HUDEP-2 (cell line): ENCODE data around the gene RGS9.
"Not testable (repeated sequence)": the region's sequence is repeated elsewhere in the genome, so short reads cannot be mapped to it uniquely, and the experiment has no call there.

ENCODE experiments used
- DNase-seq, 76 experiments: peaks; one replicate each; lab custom pipeline; 2025; ENCODE audit not compliant: unreplicated experiment in 76 of 76; lab: John Stamatoyannopoulos, UW

RGS9 gene

DNA sequence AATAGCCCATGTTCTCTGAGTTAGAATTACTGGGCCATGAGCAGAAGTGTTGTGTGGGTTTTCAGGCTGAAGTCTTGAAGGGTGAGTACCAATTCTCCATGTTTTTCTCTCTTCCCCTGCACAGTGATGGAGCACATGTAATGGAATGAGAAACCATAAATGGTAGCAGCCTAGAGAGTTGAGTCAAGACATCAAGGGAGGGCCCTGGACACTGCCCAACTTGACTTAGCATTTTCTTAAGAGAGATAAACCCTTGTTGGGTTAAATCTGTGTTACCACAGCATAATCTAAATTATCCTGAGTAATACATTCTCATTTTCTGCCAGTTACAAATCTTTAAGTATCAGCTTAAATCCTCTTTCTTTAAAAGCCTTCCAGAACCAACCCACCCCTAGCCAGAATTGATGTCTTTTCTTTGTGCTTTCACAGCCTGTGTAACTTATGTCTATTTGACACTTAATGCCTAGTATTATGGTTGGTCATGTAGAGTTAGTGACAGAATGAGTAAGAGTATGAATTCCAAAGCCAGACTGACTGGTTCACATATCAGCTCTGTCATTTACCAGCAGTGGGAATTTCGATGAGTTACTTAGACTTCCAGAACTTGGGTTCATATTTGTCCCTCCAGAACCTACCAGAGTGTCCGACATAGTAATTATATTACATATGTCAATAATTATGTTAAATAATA lies 27.0 kb upstream of the RGS9 start:
- DNase-seq, result no peak

DNA sequence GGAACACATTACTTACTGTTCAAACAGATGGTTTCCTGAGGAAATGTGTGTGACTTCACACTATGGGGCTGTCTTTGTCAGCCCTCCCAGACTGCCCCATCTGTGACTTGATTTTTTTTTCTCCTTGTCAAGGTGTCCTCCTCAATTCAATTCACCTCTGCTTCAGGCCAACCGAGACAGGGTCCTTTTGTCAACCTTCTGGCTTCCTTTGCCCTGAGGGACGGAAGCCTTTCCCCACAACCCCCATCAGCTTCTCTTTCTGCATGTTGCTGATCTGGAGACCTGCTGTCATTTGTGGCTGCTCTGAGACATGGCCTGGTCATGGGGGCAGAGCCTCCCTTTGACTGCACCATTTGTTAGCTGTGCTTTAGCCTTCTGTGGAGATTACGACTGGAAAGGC lies 21.3 kb upstream of the RGS9 start:
- DNase-seq, result no peak

DNA sequence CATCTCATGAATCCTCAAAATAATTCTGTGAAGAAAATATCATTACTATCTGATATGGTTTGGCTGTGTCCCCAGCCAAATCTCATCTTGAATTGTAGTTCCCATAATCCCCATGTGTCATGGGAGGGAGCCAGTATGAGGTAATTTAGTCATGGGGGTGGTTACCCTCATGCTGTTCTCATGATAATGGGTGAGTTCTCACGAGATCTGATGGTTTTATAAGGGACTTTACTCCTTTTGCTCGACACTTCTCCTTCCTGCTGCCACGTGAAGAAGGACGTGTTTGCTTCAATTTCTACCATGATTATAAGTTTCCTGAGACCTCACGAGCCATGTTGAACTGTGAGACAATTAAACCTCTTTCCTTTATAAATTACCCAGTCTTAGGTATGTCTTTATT lies 20.7 kb upstream of the RGS9 start:
- DNase-seq, result not testable (repeated sequence)

DNA sequence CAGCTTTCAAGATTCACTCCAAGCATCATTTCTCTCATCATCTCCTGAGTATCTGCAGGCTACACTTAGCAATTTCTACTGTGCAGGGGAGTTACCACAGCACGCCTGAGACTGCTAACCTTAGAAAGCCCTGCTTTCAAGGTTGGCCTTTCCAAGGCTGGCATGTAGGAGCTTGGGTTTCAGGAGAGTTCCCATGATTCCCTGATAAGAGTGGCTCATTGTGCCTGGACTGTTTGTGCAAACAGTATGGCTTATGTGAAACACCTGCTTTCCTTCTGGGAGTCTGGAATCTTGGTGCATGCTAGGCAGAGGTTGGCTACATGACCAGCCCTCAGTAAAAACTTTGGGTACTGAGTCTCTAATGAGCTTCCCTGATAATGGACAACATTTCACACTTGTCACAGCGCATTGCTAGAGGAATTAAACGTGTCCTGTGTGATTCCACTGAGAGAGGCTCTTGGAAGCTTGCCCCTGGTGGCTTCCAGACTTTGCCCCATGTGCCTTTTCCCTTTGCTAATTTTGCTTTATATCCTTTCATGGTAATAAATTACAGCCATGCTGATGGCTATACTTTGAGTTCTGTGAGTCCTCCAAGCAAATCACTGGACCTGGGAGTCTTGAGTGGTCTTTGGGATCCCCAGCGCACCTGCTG lies 19.7 kb upstream of the RGS9 start:
- DNase-seq, result no peak

DNA sequence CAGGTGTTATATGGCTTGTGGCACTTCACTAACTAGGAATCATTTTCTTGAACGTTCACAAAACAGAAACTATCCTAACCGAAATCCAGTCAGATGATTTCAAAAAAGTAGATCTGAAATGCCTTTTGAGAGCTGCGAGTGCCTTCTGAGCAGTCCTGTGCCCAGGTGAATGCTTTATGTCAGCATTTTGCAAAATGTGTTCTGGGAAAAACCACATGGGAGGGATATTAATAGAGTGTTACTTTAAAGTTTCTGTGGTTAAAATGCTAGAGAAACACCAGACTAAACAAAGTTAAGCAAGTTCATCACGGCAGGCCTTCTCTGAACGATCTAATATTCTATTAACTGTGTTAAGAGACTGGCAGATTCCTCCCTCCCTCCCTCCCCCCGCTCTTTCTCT lies 15.8 kb upstream of the RGS9 start:
- no peak for DNase-seq

DNA sequence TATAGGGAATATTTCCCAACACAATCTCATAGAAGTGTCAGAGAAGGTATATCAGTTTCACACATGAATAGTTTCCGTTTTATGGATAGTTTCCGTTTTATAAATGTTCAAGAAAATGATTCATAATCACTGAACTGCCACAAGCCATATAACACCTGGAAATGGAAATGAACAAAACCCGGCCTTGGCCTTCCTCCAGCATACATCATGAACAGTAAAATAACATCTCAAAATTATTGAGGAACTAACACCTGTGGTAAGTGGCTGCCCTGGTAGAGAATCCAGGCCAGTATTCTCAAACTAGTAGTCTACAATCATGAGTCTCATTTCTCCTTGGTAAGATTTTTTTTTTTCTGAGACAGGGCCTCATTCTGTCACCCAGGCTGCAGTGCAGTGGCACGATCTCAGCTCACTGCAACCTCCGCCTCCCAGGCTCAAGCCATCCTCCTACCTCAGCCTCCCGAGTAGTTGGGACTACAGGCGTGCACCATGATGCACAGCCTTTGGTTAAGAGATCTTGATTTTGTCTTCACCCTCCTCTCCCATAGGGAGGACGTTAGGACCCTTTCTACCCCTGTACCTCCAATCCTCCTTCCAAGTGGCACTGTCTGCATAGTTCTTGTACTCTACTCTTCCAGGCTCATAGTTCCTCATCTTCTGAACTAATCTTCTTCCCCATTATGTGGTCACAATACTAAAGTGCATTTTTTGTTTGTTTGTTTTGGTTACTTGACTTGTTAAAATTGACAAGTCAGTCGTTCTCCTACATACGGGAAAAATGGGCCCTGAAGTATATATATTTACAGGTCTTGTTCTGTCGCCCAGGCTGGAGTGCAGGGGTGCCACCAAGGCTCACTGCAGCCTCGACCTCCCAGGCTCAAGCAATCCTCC lies 15.0 kb upstream of the RGS9 start:
- no peak for DNase-seq

DNA sequence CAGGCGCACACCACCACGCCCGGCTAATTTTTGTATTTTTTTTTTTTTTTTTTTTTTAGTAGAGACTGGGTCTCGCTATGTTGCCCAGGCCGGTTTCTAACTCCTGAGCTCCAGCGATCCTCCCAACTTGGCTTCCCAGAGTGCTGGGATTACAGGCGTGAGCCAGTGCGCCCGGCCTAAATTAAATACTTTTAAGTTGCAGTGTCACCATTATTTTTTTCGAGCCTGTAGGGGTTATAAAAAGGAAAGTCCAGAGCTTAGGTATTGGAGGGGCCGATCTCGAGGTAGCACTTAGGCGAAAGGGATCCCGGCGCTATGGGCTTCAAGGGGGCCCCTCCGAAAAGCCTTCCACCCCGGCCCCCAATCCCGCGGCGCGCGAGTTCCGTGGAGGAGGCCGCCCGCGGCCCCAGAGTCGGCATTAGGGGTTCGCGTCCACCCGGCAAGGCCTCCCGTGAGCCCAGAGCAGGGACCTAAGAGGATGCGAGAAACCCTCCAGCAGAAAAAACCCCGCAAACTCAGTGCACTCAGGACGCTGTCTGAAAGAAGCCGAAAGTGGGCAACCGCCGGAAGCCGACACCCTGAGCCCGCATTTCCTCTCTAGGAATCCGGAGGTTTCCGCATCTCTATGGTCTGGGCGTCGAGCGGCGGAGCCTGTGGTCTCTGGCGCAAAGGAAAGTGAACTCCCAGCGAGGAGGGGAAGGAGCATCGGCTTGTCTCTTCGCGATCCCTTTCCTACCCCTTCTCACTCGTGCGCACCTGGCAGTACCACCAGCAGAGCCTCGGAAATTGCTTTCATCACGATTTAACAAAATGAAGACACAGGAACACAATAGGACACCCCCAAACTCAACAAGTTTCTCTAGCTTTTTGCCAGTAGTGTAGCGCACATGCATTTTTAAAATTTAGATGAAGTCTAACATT lies 14.1 kb upstream of the RGS9 start:
- DNase-seq, result peak in 74 of 76 experiments; percentile 35 to 89 (median 76)

DNA sequence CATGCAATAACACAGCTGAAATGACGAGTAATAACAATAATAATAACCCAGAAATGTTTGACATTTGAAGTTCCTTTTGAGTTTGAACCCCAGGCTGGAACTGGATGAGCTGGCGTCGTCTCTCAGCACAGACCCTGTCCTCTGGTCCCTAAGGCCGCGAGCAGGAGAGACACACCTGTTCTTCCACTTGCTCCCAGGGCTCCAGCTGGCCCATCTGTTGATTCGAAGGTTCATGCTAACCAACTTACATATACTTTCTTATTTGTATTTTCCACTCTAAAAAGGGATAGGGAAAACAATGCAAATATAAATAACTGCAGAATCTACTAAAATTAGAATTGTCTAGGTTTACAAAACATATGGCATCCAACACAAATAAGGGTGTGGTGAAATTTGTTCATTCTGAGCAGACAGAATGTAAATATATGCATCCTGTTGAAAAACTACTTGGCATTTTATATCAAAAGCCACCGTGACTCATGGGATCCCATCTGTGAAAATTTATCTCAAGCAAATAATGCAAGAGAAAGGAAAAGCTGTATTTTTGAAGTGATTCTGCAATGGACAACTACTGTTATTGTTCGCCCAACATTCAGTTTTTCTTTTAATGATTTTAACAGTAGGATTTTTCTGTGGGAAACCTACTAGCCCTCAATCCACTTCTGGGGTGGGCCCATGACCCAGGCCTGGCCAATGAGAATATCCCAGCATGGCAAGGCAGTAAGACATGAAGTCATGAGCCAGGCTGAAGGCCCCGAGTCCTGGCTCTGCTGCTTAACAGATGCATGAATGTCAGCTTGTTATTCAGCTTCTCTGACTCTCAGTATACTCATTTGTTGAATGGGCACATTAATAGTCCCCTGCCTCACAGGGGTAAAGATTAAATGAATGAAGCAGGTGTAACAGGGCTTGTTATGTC lies 13.2 kb upstream of the RGS9 start:
- DNase-seq, result peak in 1 of 76 experiments; percentile 31

- DNase-seq, result no peak
These were observed 6.3 kb upstream of the RGS9 start for GRCh38 chr17:65130832-65131231.

- no peak for DNase-seq
These were observed 5.9 kb upstream of the RGS9 start for GRCh38 chr17:65131240-65131639.

DNA sequence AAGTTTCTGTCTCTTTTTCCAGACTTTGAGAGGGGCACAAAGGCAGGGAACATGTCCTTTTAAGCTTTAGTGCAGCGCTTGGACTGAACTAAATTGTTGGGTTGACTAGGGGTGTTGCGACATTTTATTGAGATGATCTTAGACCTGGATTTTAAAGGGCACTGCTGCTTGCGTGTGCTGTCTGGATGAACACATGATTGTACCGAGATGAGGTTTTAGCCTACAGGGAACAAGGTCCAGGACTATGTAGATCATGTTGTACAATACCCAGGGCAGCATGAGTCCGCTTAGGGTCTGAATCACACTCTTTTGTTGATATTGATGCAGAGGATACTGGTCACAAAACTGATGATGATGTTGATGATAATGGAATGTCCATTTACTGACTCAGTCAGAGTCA lies 5.2 kb upstream of the RGS9 start:
- no peak for DNase-seq

- no peak for DNase-seq
These were observed 3.1 kb upstream of the RGS9 start for GRCh38 chr17:65134035-65134434.

- no peak for DNase-seq
These were observed 2.1 kb downstream of the RGS9 start for GRCh38 chr17:65139101-65139764.

DNA sequence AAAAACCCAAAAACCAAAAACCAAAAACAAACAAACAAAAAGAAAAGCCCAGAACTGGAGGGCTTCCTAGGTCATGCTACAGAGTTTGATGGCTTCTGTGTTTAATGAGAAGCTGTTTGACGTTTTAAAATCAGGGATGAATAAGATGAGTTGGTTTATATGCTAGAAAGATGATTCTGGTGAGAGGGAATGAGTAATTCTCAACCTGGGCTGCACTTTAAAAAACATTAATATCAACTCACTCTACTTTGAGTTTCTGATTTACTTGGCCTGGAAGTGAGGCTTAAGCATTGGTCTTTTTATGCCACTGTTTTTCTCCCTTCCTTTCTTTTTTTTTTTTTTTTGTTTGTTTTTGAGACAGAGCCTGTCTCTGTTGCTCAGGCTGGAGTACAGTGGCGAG lies 5.1 kb downstream of the RGS9 start:
- no peak for DNase-seq

DNA sequence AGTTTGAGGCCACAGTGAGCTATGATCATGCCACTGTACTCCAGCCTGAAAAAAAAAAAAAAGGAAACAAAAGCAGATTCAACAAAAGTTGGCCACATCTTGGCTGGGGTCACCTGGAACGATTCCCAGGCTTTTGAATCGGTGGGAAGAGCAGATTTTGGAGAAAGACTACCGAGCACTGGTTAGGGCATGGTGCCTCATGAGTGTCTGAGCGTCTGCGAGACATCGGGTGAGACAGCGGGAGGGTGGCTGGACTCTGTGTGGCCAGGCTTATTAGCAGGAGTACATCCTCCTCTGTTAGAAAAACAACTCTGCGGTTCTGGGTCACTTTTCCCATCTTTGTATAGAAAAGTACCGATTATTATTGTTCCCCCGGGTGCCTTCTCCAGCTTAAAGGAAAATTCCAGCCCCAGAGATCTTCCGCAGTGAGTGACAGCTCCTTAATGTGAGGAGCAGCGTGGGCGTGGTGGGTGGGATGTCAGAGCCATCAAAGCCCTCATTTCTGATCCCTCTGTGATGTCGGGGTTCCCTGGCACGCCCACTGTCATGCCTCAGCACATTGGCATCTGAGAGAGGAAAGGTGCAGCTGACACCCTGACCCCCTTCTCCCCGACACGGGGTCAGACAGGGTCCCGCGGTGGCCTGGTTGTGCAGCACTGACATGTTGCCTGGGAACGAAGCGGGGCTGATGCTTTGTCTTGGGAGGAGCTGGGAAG lies 6.9 kb downstream of the RGS9 start:
- DNase-seq, result no peak

- no peak for DNase-seq
These were observed 8.6 kb downstream of the RGS9 start for GRCh38 chr17:65145743-65146142.

- DNase-seq, result no peak
These were observed 10.8 kb downstream of the RGS9 start for GRCh38 chr17:65147955-65148354.
